ENCODE measurements around the gene USP17L30.
"Not testable (repeated sequence)": the region's sequence is repeated elsewhere in the genome, so short reads cannot be mapped to it uniquely, and the experiment has no call there.

USP17L30 gene, protein sequence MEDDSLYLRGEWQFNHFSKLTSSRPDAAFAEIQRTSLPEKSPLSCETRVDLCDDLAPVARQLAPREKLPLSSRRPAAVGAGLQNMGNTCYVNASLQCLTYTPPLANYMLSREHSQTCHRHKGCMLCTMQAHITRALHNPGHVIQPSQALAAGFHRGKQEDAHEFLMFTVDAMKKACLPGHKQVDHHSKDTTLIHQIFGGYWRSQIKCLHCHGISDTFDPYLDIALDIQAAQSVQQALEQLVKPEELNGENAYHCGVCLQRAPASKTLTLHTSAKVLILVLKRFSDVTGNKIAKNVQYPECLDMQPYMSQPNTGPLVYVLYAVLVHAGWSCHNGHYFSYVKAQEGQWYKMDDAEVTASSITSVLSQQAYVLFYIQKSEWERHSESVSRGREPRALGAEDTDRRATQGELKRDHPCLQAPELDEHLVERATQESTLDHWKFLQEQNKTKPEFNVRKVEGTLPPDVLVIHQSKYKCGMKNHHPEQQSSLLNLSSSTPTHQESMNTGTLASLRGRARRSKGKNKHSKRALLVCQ

DNA sequence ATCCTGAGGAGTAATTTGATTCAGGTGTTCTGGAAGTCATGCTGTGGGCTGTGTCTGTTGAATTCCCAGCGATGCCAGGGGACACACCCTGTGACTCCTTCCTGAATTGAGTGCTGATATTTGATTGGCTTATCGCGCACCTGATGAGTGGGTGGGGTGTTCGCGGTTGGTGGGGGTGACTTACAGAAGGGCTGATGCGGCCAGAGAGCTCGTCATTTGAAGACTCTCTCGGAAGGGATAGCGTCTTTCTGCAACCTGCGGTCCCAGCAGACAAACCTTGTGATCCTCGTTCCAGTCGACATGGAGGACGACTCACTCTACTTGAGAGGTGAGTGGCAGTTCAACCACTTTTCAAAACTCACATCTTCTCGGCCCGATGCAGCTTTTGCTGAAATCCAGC, at the start of gene USP17L30:
TSS of gene USP17L30 (plus strand) at position 301 of the 400 bp plus-strand sequence. CDS start at position 301, 0 bp downstream.
- DNase-seq (ENCODE audit: low spot score); CTCF ChIA-PET; H3K27ac ChIP-seq; POLR2A ChIA-PET (ENCODE audit: low non-redundant PET): not testable (repeated sequence)

DNA sequence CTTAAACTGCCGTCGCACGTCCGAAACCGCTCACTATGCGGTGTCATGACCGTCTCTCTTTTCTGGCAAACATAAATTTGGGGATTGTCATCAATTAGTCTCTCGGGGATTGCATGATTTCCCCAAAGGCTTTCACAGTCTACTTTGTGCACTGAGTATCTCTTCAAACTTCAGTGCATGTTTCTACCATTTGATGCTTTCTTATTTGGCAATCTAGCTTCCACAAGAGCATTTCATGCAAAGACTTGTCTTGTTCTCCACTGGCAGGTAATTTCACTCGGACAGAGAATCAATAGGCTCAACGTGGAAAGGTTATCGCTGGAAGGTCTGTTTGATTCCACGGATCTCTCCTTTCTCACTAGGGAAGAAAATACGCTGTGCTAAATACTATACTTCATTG, 38.7 kb upstream of the USP17L30 start:
- DNase-seq (ENCODE audit: low spot score); CTCF ChIA-PET; POLR2A ChIA-PET (ENCODE audit: low non-redundant PET); H3K27ac ChIP-seq: not testable (repeated sequence)

DNA sequence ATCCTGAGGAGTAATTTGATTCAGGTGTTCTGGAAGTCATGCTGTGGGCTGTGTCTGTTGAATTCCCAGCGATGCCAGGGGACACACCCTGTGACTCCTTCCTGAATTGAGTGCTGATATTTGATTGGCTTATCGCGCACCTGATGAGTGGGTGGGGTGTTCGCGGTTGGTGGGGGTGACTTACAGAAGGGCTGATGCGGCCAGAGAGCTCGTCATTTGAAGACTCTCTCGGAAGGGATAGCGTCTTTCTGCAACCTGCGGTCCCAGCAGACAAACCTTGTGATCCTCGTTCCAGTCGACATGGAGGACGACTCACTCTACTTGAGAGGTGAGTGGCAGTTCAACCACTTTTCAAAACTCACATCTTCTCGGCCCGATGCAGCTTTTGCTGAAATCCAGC, 38.1 kb upstream of the USP17L30 start, which contains the start of gene USP17L24:
TSS of gene USP17L24 (plus strand) at position 301 of the 400 bp plus-strand sequence. CDS start at position 301, 0 bp downstream.
- H3K27ac ChIP-seq; DNase-seq (ENCODE audit: low spot score); POLR2A ChIA-PET (ENCODE audit: low non-redundant PET); CTCF ChIA-PET: not testable (repeated sequence)

DNA sequence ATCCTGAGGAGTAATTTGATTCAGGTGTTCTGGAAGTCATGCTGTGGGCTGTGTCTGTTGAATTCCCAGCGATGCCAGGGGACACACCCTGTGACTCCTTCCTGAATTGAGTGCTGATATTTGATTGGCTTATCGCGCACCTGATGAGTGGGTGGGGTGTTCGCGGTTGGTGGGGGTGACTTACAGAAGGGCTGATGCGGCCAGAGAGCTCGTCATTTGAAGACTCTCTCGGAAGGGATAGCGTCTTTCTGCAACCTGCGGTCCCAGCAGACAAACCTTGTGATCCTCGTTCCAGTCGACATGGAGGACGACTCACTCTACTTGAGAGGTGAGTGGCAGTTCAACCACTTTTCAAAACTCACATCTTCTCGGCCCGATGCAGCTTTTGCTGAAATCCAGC, 33.3 kb upstream of the USP17L30 start, which contains the start of gene USP17L25:
TSS of gene USP17L25 (plus strand) at position 301 of the 400 bp plus-strand sequence. CDS start at position 301, 0 bp downstream.
- CTCF ChIA-PET; POLR2A ChIA-PET (ENCODE audit: low non-redundant PET); H3K27ac ChIP-seq; DNase-seq (ENCODE audit: low spot score): not testable (repeated sequence)

DNA sequence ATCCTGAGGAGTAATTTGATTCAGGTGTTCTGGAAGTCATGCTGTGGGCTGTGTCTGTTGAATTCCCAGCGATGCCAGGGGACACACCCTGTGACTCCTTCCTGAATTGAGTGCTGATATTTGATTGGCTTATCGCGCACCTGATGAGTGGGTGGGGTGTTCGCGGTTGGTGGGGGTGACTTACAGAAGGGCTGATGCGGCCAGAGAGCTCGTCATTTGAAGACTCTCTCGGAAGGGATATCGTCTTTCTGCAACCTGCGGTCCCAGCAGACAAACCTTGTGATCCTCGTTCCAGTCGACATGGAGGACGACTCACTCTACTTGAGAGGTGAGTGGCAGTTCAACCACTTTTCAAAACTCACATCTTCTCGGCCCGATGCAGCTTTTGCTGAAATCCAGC, 28.6 kb upstream of the USP17L30 start, which contains the start of gene USP17L26:
TSS of gene USP17L26 (plus strand) at position 301 of the 400 bp plus-strand sequence. CDS start at position 301, 0 bp downstream.
- H3K27ac ChIP-seq; POLR2A ChIA-PET (ENCODE audit: low non-redundant PET); DNase-seq (ENCODE audit: low spot score); CTCF ChIA-PET: not testable (repeated sequence)

DNA sequence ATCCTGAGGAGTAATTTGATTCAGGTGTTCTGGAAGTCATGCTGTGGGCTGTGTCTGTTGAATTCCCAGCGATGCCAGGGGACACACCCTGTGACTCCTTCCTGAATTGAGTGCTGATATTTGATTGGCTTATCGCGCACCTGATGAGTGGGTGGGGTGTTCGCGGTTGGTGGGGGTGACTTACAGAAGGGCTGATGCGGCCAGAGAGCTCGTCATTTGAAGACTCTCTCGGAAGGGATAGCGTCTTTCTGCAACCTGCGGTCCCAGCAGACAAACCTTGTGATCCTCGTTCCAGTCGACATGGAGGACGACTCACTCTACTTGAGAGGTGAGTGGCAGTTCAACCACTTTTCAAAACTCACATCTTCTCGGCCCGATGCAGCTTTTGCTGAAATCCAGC, 23.8 kb upstream of the USP17L30 start, which contains the start of gene USP17L5:
TSS of gene USP17L5 (plus strand) at position 301 of the 400 bp plus-strand sequence. CDS start at position 301, 0 bp downstream.
- CTCF ChIA-PET; DNase-seq (ENCODE audit: low spot score); POLR2A ChIA-PET (ENCODE audit: low non-redundant PET); H3K27ac ChIP-seq: not testable (repeated sequence)

DNA sequence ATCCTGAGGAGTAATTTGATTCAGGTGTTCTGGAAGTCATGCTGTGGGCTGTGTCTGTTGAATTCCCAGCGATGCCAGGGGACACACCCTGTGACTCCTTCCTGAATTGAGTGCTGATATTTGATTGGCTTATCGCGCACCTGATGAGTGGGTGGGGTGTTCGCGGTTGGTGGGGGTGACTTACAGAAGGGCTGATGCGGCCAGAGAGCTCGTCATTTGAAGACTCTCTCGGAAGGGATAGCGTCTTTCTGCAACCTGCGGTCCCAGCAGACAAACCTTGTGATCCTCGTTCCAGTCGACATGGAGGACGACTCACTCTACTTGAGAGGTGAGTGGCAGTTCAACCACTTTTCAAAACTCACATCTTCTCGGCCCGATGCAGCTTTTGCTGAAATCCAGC, 19.1 kb upstream of the USP17L30 start, which contains the start of gene USP17L27:
TSS of gene USP17L27 (plus strand) at position 301 of the 400 bp plus-strand sequence. CDS start at position 301, 0 bp downstream.
- DNase-seq (ENCODE audit: low spot score); H3K27ac ChIP-seq; CTCF ChIA-PET; POLR2A ChIA-PET (ENCODE audit: low non-redundant PET): not testable (repeated sequence)

DNA sequence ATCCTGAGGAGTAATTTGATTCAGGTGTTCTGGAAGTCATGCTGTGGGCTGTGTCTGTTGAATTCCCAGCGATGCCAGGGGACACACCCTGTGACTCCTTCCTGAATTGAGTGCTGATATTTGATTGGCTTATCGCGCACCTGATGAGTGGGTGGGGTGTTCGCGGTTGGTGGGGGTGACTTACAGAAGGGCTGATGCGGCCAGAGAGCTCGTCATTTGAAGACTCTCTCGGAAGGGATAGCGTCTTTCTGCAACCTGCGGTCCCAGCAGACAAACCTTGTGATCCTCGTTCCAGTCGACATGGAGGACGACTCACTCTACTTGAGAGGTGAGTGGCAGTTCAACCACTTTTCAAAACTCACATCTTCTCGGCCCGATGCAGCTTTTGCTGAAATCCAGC, 14.3 kb upstream of the USP17L30 start, which contains the start of gene USP17L28:
TSS of gene USP17L28 (plus strand) at position 301 of the 400 bp plus-strand sequence. CDS start at position 301, 0 bp downstream.
- DNase-seq (ENCODE audit: low spot score); CTCF ChIA-PET; H3K27ac ChIP-seq; POLR2A ChIA-PET (ENCODE audit: low non-redundant PET): not testable (repeated sequence)

DNA sequence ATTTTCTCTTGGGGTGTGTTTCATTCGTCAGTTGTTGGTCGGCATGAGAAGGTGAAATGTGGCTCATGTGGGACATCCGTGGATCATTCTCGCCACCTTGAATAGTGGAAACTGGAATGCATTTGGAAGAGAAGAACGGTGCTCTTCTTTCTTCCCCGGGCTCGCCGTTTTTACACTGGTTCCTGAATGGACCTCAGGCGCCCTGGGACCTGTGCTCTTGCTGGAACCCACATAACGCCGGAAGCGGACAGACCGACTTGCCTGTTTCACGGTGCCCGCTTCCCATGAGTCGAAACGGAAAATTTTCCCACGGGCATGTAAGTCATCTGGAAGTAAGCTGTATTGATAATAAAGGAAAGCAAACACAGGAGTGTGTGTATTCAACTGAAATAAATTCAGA, 12.1 kb upstream of the USP17L30 start:
- POLR2A ChIA-PET (ENCODE audit: low non-redundant PET); H3K27ac ChIP-seq; CTCF ChIA-PET; DNase-seq (ENCODE audit: low spot score): not testable (repeated sequence)

DNA sequence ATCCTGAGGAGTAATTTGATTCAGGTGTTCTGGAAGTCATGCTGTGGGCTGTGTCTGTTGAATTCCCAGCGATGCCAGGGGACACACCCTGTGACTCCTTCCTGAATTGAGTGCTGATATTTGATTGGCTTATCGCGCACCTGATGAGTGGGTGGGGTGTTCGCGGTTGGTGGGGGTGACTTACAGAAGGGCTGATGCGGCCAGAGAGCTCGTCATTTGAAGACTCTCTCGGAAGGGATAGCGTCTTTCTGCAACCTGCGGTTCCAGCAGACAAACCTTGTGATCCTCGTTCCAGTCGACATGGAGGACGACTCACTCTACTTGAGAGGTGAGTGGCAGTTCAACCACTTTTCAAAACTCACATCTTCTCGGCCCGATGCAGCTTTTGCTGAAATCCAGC, 9.6 kb upstream of the USP17L30 start, which contains the start of gene USP17L29:
TSS of gene USP17L29 (plus strand) at position 301 of the 400 bp plus-strand sequence. CDS start at position 301, 0 bp downstream.
- CTCF ChIA-PET; DNase-seq (ENCODE audit: low spot score); POLR2A ChIA-PET (ENCODE audit: low non-redundant PET); H3K27ac ChIP-seq: not testable (repeated sequence)

DNA sequence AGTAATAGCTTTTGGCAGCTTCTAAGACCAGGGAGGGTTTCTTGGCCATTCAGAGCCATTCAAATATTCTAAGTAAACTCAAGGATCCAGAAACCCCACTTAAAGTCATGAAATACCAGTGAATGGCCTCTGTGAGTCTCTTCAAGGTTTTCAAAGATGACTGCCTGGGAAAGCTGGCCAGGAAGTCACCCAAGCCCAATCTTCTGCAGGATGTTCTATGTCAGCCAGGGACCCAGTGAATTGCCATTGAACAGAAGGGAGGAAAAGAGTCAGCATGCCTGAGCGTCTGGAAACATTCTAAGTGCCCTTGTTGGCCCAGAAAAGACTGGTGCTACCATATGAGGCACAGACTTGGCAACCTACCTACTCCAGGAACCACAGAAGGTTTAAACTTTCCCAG, 17.0 kb downstream of the USP17L30 start:
- DNase-seq (ENCODE audit: low spot score); H3K27ac ChIP-seq; POLR2A ChIA-PET (ENCODE audit: low non-redundant PET); CTCF ChIA-PET: not testable (repeated sequence)

DNA sequence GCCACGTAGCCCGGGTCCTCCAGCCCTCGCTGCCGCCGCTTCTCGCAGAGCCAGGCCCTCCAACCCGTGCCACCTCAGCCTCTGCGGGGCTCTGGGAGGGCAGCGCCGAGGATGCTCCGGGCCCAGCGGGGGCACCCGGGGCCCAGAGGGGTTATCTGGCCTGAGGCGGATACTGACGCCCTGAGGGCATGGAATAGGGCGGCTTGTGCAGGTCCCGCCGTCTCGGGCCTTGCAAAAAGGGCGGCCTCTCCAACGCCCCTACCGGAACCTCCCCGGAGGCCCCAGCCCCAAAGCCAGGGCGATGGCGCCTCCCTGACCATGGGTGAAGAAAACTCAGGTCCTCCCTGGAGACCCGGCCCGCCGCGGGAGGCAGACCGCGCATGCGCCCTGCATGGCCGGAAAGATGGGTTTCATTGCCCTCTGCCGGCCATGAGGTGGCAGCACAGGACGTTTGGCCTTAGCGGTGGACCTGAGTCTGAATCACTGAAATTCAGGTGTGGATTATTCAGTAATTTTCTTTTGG, 18.1 kb downstream of the USP17L30 start:
- DNase-seq (ENCODE audit: low spot score); CTCF ChIA-PET; POLR2A ChIA-PET (ENCODE audit: low non-redundant PET); H3K27ac ChIP-seq: not testable (repeated sequence)
- TF ChIP-seq, protein P1, sequence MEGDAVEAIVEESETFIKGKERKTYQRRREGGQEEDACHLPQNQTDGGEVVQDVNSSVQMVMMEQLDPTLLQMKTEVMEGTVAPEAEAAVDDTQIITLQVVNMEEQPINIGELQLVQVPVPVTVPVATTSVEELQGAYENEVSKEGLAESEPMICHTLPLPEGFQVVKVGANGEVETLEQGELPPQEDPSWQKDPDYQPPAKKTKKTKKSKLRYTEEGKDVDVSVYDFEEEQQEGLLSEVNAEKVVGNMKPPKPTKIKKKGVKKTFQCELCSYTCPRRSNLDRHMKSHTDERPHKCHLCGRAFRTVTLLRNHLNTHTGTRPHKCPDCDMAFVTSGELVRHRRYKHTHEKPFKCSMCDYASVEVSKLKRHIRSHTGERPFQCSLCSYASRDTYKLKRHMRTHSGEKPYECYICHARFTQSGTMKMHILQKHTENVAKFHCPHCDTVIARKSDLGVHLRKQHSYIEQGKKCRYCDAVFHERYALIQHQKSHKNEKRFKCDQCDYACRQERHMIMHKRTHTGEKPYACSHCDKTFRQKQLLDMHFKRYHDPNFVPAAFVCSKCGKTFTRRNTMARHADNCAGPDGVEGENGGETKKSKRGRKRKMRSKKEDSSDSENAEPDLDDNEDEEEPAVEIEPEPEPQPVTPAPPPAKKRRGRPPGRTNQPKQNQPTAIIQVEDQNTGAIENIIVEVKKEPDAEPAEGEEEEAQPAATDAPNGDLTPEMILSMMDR (conservative IDR thresholded peaks at IDR 0.05; ENCODE audit: low read depth), result peak; percentile 34

All from RWPE1 (cell line).